Measurements from ENCODE around the gene LRCH1. TPM values are rescaled to one million over a fixed set of nuclear protein-coding genes. Genes with fewer than 3 reads are reported as not detected.

The LRCH1 gene
- total RNA-seq, 4 donors from 2014 or later, result 34.3 to 43.9 (median 40.3) TPM

DNA sequence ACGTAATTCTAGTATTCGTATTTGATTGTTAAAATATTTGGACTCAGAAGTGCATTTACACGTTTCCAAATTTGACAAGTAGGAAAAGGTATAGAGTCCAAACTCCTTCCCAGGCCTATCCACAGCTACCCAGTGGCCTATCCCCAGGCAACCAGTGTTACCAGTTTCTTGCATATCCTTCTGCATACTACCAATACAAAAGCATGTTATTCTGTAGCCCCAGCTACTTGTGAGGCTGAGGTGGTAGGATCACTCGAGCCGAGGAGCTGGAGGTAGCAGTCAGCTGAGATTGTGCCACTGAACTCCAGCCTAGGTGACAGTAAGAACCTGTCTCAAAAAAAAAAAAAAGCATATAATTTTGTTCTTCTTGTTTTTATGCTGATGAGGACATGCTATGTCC lies 67.1 kb downstream of the LRCH1 start:
- no peak for DNase-seq (ENCODE audit: low spot score in 2 of 2)
- TF ChIP-seq POLR2A (IDR thresholded peaks at IDR 0.05), result no peak
- TF ChIP-seq CTCF (IDR thresholded peaks at IDR 0.05), result no peak
- WGBS, 2 donors, result 89 to 92% methylated on average over 5 of the region's 5 CpGs
- intact Hi-C loops (cut with DNase I; ENCODE audit: low total_unique reads), result no loop called here
- H3K4me3 ChIP-seq (ENCODE audit: low read depth, poor library complexity, severe bottlenecking), result no peak overlapping the region

DNA sequence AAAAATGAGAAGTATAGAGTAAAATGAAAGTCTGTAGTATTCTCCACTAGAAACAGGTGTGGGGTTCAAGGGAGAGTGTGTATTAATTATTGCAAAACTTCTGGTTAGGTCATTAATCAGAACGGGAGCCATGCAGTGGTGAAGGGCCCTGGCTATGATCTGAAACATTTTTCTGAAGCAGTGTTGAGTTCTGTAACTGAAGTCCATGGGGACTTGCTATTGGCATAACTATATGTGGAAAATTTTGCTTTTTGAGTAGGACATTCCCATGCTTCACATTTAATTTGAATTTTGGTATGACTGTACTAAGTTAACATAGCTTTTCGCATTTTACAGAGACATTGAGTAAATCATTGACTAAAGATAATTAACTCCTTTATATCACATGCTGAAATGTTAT lies 67.5 kb downstream of the LRCH1 start:
- intact Hi-C loops (cut with DNase I; ENCODE audit: low total_unique reads), result no loop called here
- no peak overlapping the region for H3K4me3 ChIP-seq (ENCODE audit: low read depth, poor library complexity, severe bottlenecking)
- TF ChIP-seq POLR2A (IDR thresholded peaks at IDR 0.05) (no peak), CTCF (IDR thresholded peaks at IDR 0.05) (no peak)
- no peak for DNase-seq (ENCODE audit: low spot score in 2 of 2)
- WGBS, 2 donors, result 55 to 63% methylated on average over 2 of the region's 2 CpGs

GRCh38 chr13:46621133-46621532 lies 68.2 kb downstream of the LRCH1 start:
- TF ChIP-seq POLR2A (IDR thresholded peaks at IDR 0.05) (no peak), CTCF (IDR thresholded peaks at IDR 0.05) (no peak)
- H3K4me3 ChIP-seq (ENCODE audit: low read depth, poor library complexity, severe bottlenecking), result no peak overlapping the region
- WGBS, 2 donors, result 90 to 95% methylated on average over 2 of the region's 2 CpGs
- intact Hi-C loops (cut with DNase I; ENCODE audit: low total_unique reads), result no loop called here
- no peak for DNase-seq (ENCODE audit: low spot score in 2 of 2)

GRCh38 chr13:46621792-46622629 lies 69.0 kb downstream of the LRCH1 start:
- TF ChIP-seq CTCF (IDR thresholded peaks at IDR 0.05) (no peak), POLR2A (IDR thresholded peaks at IDR 0.05) (no peak)
- intact Hi-C loops (cut with DNase I; ENCODE audit: low total_unique reads), result no loop called here
- no peak for DNase-seq (ENCODE audit: low spot score in 2 of 2)
- 53 to 57% methylated on average over 4 of the region's 4 CpGs for WGBS, 2 donors
- no peak overlapping the region for H3K4me3 ChIP-seq (ENCODE audit: low read depth, poor library complexity, severe bottlenecking)

GRCh38 chr13:46622630-46623256 lies 69.8 kb downstream of the LRCH1 start:
- no peak for TF ChIP-seq CTCF (IDR thresholded peaks at IDR 0.05)
- no peak for TF ChIP-seq POLR2A (IDR thresholded peaks at IDR 0.05)
- intact Hi-C loops (cut with DNase I; ENCODE audit: low total_unique reads), result no loop called here
- H3K4me3 ChIP-seq (ENCODE audit: low read depth, poor library complexity, severe bottlenecking), result no peak overlapping the region
- DNase-seq (ENCODE audit: low spot score in 2 of 2), result peak in 1 of 2 donors; percentile 66
- 9 to 15% methylated on average over 4 of the region's 4 CpGs for WGBS, 2 donors

All from lower leg skin (tissue), 4 donors.